HEK293T (cell line): Measurements from ENCODE around the gene CTNNBIP1.

Experiments
- CTCF ChIA-PET: fragments of 350-600 bp; formaldehyde crosslinking; extraction: SDS; loops from one replicate; lab custom pipeline; 2021; ENCODE audit warnings: antibody characterized with exemption, inconsistent platforms; lab: Yijun Ruan, JAX
- POLR2A ChIA-PET: fragments of 350-600 bp; formaldehyde crosslinking; extraction: SDS; loops from one replicate; lab custom pipeline; 2020; ENCODE audit warnings: antibody characterized with exemption, inconsistent platforms; lab: Yijun Ruan, JAX
- DNase-seq: peaks from one replicate; pipeline ENCODE4 v3.0.0; 2012; ENCODE audit warnings: mixed read lengths; ENCODE audit errors: extremely low spot score
- ARNT ChIP-seq: fragments of 450-650 bp; IDR thresholded peaks from 2 replicates; pipeline ENCODE4 v1.6.1; 2017; ENCODE audit warnings: mild to moderate bottlenecking
- BHLHE40 ChIP-seq: fragments of 450-650 bp; IDR thresholded peaks from 2 replicates; pipeline ENCODE4 v1.6.1; 2016; ENCODE audit warnings: mild to moderate bottlenecking, moderate library complexity, borderline replicate concordance
- CTBP1 ChIP-seq: fragments of 450-650 bp; IDR thresholded peaks from 2 replicates; pipeline ENCODE4 v1.6.1; 2016; ENCODE audit warnings: borderline replicate concordance
- ELF4 ChIP-seq: fragments of 450-650 bp; IDR thresholded peaks from 2 replicates; pipeline ENCODE4 v1.6.1; 2017; ENCODE audit warnings: antibody characterized with exemption
- FOXA1 ChIP-seq: fragments of 450-650 bp; IDR thresholded peaks from 2 replicates; pipeline ENCODE4 v1.6.1; 2016; ENCODE audit warnings: mild to moderate bottlenecking
- FOXK2 ChIP-seq: fragments of 450-650 bp; IDR thresholded peaks from 2 replicates; pipeline ENCODE4 v1.6.1; 2016; ENCODE audit warnings: mild to moderate bottlenecking
- FOXM1 ChIP-seq: fragments of 450-650 bp; IDR thresholded peaks from 2 replicates; pipeline ENCODE4 v1.6.1; 2017; ENCODE audit warnings: mild to moderate bottlenecking, borderline replicate concordance
- HDGF ChIP-seq: fragments of 450-650 bp; IDR thresholded peaks from 2 replicates; pipeline ENCODE4 v1.6.1; 2017; ENCODE audit warnings: antibody characterized with exemption, borderline replicate concordance
- L3MBTL2 ChIP-seq: fragments of 450-650 bp; conservative IDR thresholded peaks from 2 replicates; pipeline ENCODE4 v1.6.1; 2016; ENCODE audit warnings: mild to moderate bottlenecking
- LEF1 ChIP-seq: fragments of 450-650 bp; IDR thresholded peaks from 2 replicates; pipeline ENCODE4 v1.6.1; 2017; ENCODE audit warnings: mild to moderate bottlenecking, borderline replicate concordance
- NFRKB ChIP-seq: fragments of 450-650 bp; IDR thresholded peaks from 2 replicates; pipeline ENCODE4 v1.6.1; 2016; ENCODE audit warnings: mild to moderate bottlenecking, moderate library complexity
- SP1 ChIP-seq: fragments of 450-650 bp; IDR thresholded peaks from 2 replicates; pipeline ENCODE4 v1.6.1; 2017
- SUZ12 ChIP-seq: fragments of 450-650 bp; IDR thresholded peaks from 2 replicates; pipeline ENCODE4 v1.6.1; 2016; ENCODE audit warnings: mild to moderate bottlenecking
- TARDBP ChIP-seq: fragments of 450-650 bp; IDR thresholded peaks from 2 replicates; pipeline ENCODE4 v1.6.1; 2016
- ZNF384 ChIP-seq: fragments of 450-650 bp; IDR thresholded peaks from 2 replicates; pipeline ENCODE4 v1.6.1; 2016
- TF ChIP-seq, protein P1 (sequence below): fragments of 450-650 bp; IDR thresholded peaks from 2 replicates; pipeline ENCODE4 v1.6.1; 2016

Gene CTNNBIP1

GRCh38 chr1:9836632-9836960 is 73.5 kb downstream of the CTNNBIP1 start:
- ChIA-PET CTCF (no interaction called here), POLR2A (no interaction called here)
- no peak for DNase-seq
- no peak for TF ChIP-seq SP1
- TF ChIP-seq FOXM1, result no peak

GRCh38 chr1:9835758-9836631 is 74.1 kb downstream of the CTNNBIP1 start:
- DNase-seq, result no peak
- TF ChIP-seq CTBP1 (no peak), HDGF (no peak)
- POLR2A ChIA-PET, result no interaction called here
- CTCF ChIA-PET, result no interaction called here

- ChIA-PET CTCF (no interaction called here), POLR2A (no interaction called here)
- TF ChIP-seq FOXK2 (no peak), SP1 (no peak), L3MBTL2 (no peak), BHLHE40 (no peak), CTBP1 (no peak), LEF1 (no peak), ELF4 (no peak), SUZ12 (no peak), NFRKB (no peak)
- no peak for DNase-seq
Measured at GRCh38 chr1:9835404-9835757, 74.7 kb downstream of the CTNNBIP1 start.

DNA sequence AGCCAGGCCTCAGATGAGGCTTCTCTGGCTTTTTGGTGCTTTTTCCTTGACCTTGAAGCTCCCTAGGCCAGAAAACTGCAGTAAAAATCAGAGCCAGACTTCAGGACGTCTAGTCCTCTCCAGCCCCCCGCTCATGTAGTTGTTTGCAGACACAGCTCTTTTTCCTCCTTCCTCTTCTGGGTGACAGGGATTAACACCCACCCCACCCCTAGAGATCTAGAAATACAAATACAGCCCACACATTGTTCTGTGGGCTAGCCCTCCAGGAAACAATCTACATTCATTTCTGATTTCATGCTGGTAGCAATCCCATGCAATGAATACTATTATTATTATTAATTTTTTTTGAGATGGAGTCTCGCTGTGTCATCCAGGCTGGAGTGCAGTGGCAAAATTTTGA is 76.4 kb downstream of the CTNNBIP1 start:
- ChIA-PET CTCF (no interaction called here), POLR2A (no interaction called here)
- no peak for DNase-seq
- no peak for TF ChIP-seq FOXK2
- no peak for TF ChIP-seq SP1
- TF ChIP-seq FOXA1, result no peak
- no peak for TF ChIP-seq L3MBTL2
- no peak for TF ChIP-seq HDGF
- TF ChIP-seq NFRKB, result no peak
- no peak for TF ChIP-seq TARDBP
- no peak for TF ChIP-seq ZNF384
- TF ChIP-seq FOXM1, result no peak
- TF ChIP-seq BHLHE40, result no peak
- no peak for TF ChIP-seq ELF4
- TF ChIP-seq LEF1, result no peak
- no peak for TF ChIP-seq CTBP1
- TF ChIP-seq, protein P1, sequence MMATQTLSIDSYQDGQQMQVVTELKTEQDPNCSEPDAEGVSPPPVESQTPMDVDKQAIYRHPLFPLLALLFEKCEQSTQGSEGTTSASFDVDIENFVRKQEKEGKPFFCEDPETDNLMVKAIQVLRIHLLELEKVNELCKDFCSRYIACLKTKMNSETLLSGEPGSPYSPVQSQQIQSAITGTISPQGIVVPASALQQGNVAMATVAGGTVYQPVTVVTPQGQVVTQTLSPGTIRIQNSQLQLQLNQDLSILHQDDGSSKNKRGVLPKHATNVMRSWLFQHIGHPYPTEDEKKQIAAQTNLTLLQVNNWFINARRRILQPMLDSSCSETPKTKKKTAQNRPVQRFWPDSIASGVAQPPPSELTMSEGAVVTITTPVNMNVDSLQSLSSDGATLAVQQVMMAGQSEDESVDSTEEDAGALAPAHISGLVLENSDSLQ, result no peak
- TF ChIP-seq ARNT, result no peak
- no peak for TF ChIP-seq SUZ12

GRCh38 chr1:9827558-9828185 is 82.4 kb downstream of the CTNNBIP1 start:
- ChIA-PET POLR2A (no interaction called here), CTCF (no interaction called here)
- DNase-seq, result no peak
- no peak for TF ChIP-seq SUZ12
- no peak for TF ChIP-seq HDGF
- no peak for TF ChIP-seq FOXA1
- TF ChIP-seq ARNT, result no peak
- no peak for TF ChIP-seq L3MBTL2

- ChIA-PET POLR2A (no interaction called here), CTCF (interaction anchor here (0.6 kb wide), 1 partner anchor 40 kb away, joined by 3 read pairs; no protein-coding TSS in a partner anchor)
- DNase-seq, result no peak
- TF ChIP-seq, protein P1, result no peak
- no peak for TF ChIP-seq ELF4
Measured at GRCh38 chr1:9826616-9827015, 83.5 kb downstream of the CTNNBIP1 start.

- DNase-seq, result no peak
- CTCF ChIA-PET, result interaction anchor here (0.6 to 1.2 kb wide), 2 partner anchors 39 to 211 kb away, joined by 3 read pairs; no protein-coding TSS in a partner anchor
- POLR2A ChIA-PET, result no interaction called here
- TF ChIP-seq FOXK2 (no peak), CTBP1 (no peak), NFRKB (no peak), ELF4 (no peak), TARDBP (no peak), LEF1 (no peak), SP1 (no peak), ZNF384 (no peak), FOXM1 (no peak), L3MBTL2 (no peak), BHLHE40 (no peak), FOXA1 (no peak), ARNT (no peak), HDGF (no peak), SUZ12 (no peak)
- TF ChIP-seq, protein P1, result no peak
Measured at GRCh38 chr1:9826087-9826486, 84.0 kb downstream of the CTNNBIP1 start.
